Amniotic stem cell (primary cell): ENCODE data around the gene VPS39.
"Not testable (repeated sequence)": the region's sequence is repeated elsewhere in the genome, so short reads cannot be mapped to it uniquely, and the experiment has no call there.

ENCODE experiments used
- DNase-seq: peaks from one replicate; lab custom pipeline; 2025; lab: John Stamatoyannopoulos, UW

The VPS39 gene

GRCh38 chr15:42207674-42208579 is at the start of gene VPS39:
Gene VPS39 (minus strand): TSS chr15:42208304. CDS start chr15:42208153, 151 bp downstream.
- DNase-seq, result peak; percentile 67

- no peak for DNase-seq
Measured at GRCh38 chr15:42253300-42253699, 45.2 kb upstream of the VPS39 start.

- DNase-seq, result no peak
Measured at GRCh38 chr15:42240823-42241222, 32.7 kb upstream of the VPS39 start.

GRCh38 chr15:42239528-42240182 is 31.6 kb upstream of the VPS39 start:
- peak; percentile 12 for DNase-seq

GRCh38 chr15:42233107-42233506 is 25.0 kb upstream of the VPS39 start:
- no peak for DNase-seq

GRCh38 chr15:42232606-42233005 is 24.5 kb upstream of the VPS39 start:
- no peak for DNase-seq

GRCh38 chr15:42231088-42231487 is 23.0 kb upstream of the VPS39 start:
- no peak for DNase-seq

GRCh38 chr15:42228981-42229380 is 20.9 kb upstream of the VPS39 start:
- DNase-seq, result not testable (repeated sequence)

- no peak for DNase-seq
Measured at GRCh38 chr15:42228036-42228435, 19.9 kb upstream of the VPS39 start.

GRCh38 chr15:42226648-42227047 is 18.5 kb upstream of the VPS39 start:
- no peak for DNase-seq

- no peak for DNase-seq
Measured at GRCh38 chr15:42220216-42220615, 12.1 kb upstream of the VPS39 start.

GRCh38 chr15:42218953-42219592 is 11.0 kb upstream of the VPS39 start:
- no peak for DNase-seq

- DNase-seq, result no peak
Measured at GRCh38 chr15:42217568-42217967, 9.5 kb upstream of the VPS39 start.

- no peak for DNase-seq
Measured at GRCh38 chr15:42215913-42216829, 8.1 kb upstream of the VPS39 start.

- DNase-seq, result no peak
Measured at GRCh38 chr15:42214600-42214999, 6.5 kb upstream of the VPS39 start.

- no peak for DNase-seq
Measured at GRCh38 chr15:42213511-42213910, 5.4 kb upstream of the VPS39 start.

- DNase-seq, result no peak
Measured at GRCh38 chr15:42210696-42211095, 2.6 kb upstream of the VPS39 start.

- DNase-seq, result no peak
Measured at GRCh38 chr15:42206406-42206805, 1.7 kb downstream of the VPS39 start.

GRCh38 chr15:42203891-42204290 is 4.2 kb downstream of the VPS39 start:
- DNase-seq, result no peak

- DNase-seq, result no peak
Measured at GRCh38 chr15:42202653-42203052, 5.5 kb downstream of the VPS39 start.

- DNase-seq, result no peak
Measured at GRCh38 chr15:42201801-42202200, 6.3 kb downstream of the VPS39 start.

- no peak for DNase-seq
Measured at GRCh38 chr15:42199126-42199525, 9.0 kb downstream of the VPS39 start.
